H9 (cell line): ENCODE results near the gene GRIK4. TPM values are rescaled to one million over a fixed set of nuclear protein-coding genes. Genes with fewer than 3 reads are reported as not detected.

Experiments used
- DNase-seq: peaks from one replicate; pipeline ENCODE4 v3.0.0-alpha.2; 2017
- H2AFZ ChIP-seq: one replicate; pipeline ENCODE4 v1.6.1; 2013; ENCODE audit warnings: mild to moderate bottlenecking, low read length, control low read depth, moderate library complexity
- H2AK5ac ChIP-seq: 2 replicates; pipeline ENCODE4 v1.6.1; 2013; ENCODE audit warnings: low read length, control low read depth, mixed read lengths; ENCODE audit not compliant: insufficient read length
- H2BK120ac ChIP-seq: one replicate; pipeline ENCODE4 v1.6.1; 2013; ENCODE audit warnings: low read depth, mild to moderate bottlenecking, low read length, control low read depth, inconsistent platforms; ENCODE audit not compliant: poor library complexity, severe bottlenecking
- H2BK12ac ChIP-seq: 2 replicates; pipeline ENCODE4 v1.6.1; 2013; ENCODE audit warnings: low read length, control low read depth, mixed read lengths, low read depth; ENCODE audit not compliant: insufficient read length
- H2BK15ac ChIP-seq: 2 replicates; pipeline ENCODE4 v1.6.1; 2013; ENCODE audit warnings: low read depth, low read length, control low read depth
- H2BK20ac ChIP-seq: one replicate; pipeline ENCODE4 v1.6.1; 2013; ENCODE audit warnings: low read depth, mild to moderate bottlenecking, low read length, control low read depth, inconsistent platforms; ENCODE audit not compliant: poor library complexity, severe bottlenecking
- H2BK5ac ChIP-seq: 2 replicates; pipeline ENCODE4 v1.6.1; 2013; ENCODE audit warnings: low read length, control low read depth, mixed read lengths; ENCODE audit not compliant: insufficient read length
- H3K14ac ChIP-seq: 2 replicates; pipeline ENCODE4 v1.6.1; 2013; ENCODE audit warnings: low read length, control low read depth; ENCODE audit not compliant: insufficient read depth
- H3K18ac ChIP-seq: 2 replicates; pipeline ENCODE4 v1.6.1; 2013; ENCODE audit warnings: low read depth, mild to moderate bottlenecking, mixed read lengths, low read length, control low read depth; ENCODE audit not compliant: insufficient read length
- H3K23ac ChIP-seq: 2 replicates; pipeline ENCODE4 v1.6.1; 2013; ENCODE audit warnings: low read length, control low read depth, mixed read lengths, low read depth; ENCODE audit not compliant: insufficient read length
- H3K23me2 ChIP-seq: 2 replicates; pipeline ENCODE4 v1.6.1; 2013; ENCODE audit warnings: low read depth, mild to moderate bottlenecking, mixed read lengths, low read length, control low read depth; ENCODE audit not compliant: insufficient read length, poor library complexity, severe bottlenecking
- H3K27ac ChIP-seq: 2 replicates; pipeline ENCODE4 v1.5.1; 2013; ENCODE audit warnings: low read length, control low read depth, mixed read lengths, low read depth; ENCODE audit not compliant: insufficient read length
- H3K27me3 ChIP-seq: 2 replicates; pipeline ENCODE4 v1.6.1; 2013; ENCODE audit warnings: low read length, control low read depth, inconsistent platforms; ENCODE audit not compliant: insufficient read depth
- H3K4ac ChIP-seq: 2 replicates; pipeline ENCODE4 v1.6.1; 2013; ENCODE audit warnings: low read depth, mild to moderate bottlenecking, control low read depth, inconsistent platforms, low read length, moderate library complexity
- H3K4me1 ChIP-seq: 2 replicates; pipeline ENCODE4 v1.6.1; 2013; ENCODE audit warnings: low read length, control low read depth, inconsistent platforms; ENCODE audit not compliant: insufficient read depth
- H3K4me2 ChIP-seq: 2 replicates; pipeline ENCODE4 v1.6.1; 2013; ENCODE audit warnings: low read length, control low read depth, mixed read lengths; ENCODE audit not compliant: insufficient read length, insufficient read depth
- H3K56ac ChIP-seq: 2 replicates; pipeline ENCODE4 v1.6.1; 2013; ENCODE audit warnings: low read depth, mild to moderate bottlenecking, mixed read lengths, low read length, control low read depth; ENCODE audit not compliant: insufficient read length
- H3K79me1 ChIP-seq: 2 replicates; pipeline ENCODE4 v1.6.1; 2013; ENCODE audit warnings: low read depth, mild to moderate bottlenecking, moderate library complexity, low read length, control low read depth, inconsistent platforms; ENCODE audit not compliant: insufficient read depth, poor library complexity, severe bottlenecking
- H3K79me2 ChIP-seq: 2 replicates; pipeline ENCODE4 v1.6.1; 2013; ENCODE audit warnings: low read length, control low read depth, inconsistent platforms; ENCODE audit not compliant: insufficient read depth
- H3K9ac ChIP-seq: 2 replicates; pipeline ENCODE4 v1.6.1; 2013; ENCODE audit warnings: low read length, control low read depth, mixed read lengths; ENCODE audit not compliant: insufficient read length; ENCODE audit errors: extremely low read depth
- H3K9me3 ChIP-seq: one replicate; pipeline ENCODE4 v1.6.1; 2013; ENCODE audit warnings: low read depth, low read length, inconsistent platforms; ENCODE audit not compliant: control insufficient read depth
- H3T11ph ChIP-seq: one replicate; pipeline ENCODE4 v1.6.1; 2013; ENCODE audit warnings: mild to moderate bottlenecking, low read length, control low read depth, inconsistent platforms
- H4K20me1 ChIP-seq: one replicate; pipeline ENCODE4 v1.6.1; 2013; ENCODE audit not compliant: control insufficient read depth, insufficient read length, insufficient read depth
- H4K5ac ChIP-seq: 2 replicates; pipeline ENCODE4 v1.6.1; 2013; ENCODE audit warnings: low read depth, mild to moderate bottlenecking, mixed read lengths, low read length, control low read depth; ENCODE audit not compliant: insufficient read length
- H4K8ac ChIP-seq: replicated peaks from 2 replicates; pipeline ENCODE4 v1.6.1; 2013; ENCODE audit warnings: low read length, control low read depth, mixed read lengths, low read depth; ENCODE audit not compliant: insufficient read length
- H4K91ac ChIP-seq: 2 replicates; pipeline ENCODE4 v1.6.1; 2013; ENCODE audit warnings: low read depth, mild to moderate bottlenecking, moderate library complexity, mixed read lengths, low read length, control low read depth; ENCODE audit not compliant: insufficient read length
- H3K27ac Mint-ChIP-seq, 3 experiments: 2 replicates in 2 of 3; 3 replicates in 1 of 3; pipeline ENCODE4 v1.8.0; 2020 to 2021; ENCODE audit warnings: mixed read lengths in 3 of 3, mild to moderate bottlenecking in 1 of 3, moderate library complexity in 1 of 3
- H3K27me3 Mint-ChIP-seq: 2 replicates; pipeline ENCODE4 v1.8.0; 2021; ENCODE audit warnings: low read depth, mild to moderate bottlenecking, moderate library complexity, mixed read lengths
- H3K36me3 Mint-ChIP-seq, 3 experiments: 2 replicates in 2 of 3; 3 replicates in 1 of 3; pipeline ENCODE4 v1.8.0; 2020 to 2021; ENCODE audit warnings: low read depth in 3 of 3, mixed read lengths in 3 of 3; ENCODE audit not compliant: insufficient read depth in 1 of 3
- H3K4me1 Mint-ChIP-seq, 2 experiments: 2 replicates each; pipeline ENCODE4 v1.8.0; 2020; ENCODE audit warnings: mixed read lengths in 2 of 2
- H3K4me3 Mint-ChIP-seq, 2 experiments: 2 replicates in 1 of 2; 3 replicates in 1 of 2; pipeline ENCODE4 v1.8.0; 2020 to 2021; ENCODE audit warnings: mild to moderate bottlenecking in 2 of 2, mixed read lengths in 2 of 2, moderate library complexity in 1 of 2
- H3K9me3 Mint-ChIP-seq, 2 experiments: 2 replicates in 1 of 2; 3 replicates in 1 of 2; pipeline ENCODE4 v1.8.0; 2020; ENCODE audit warnings: mild to moderate bottlenecking in 2 of 2, mixed read lengths in 2 of 2, moderate library complexity in 1 of 2
- CTCF ChIP-seq: fragments of 200-600 bp; sonication (generic); conservative IDR thresholded peaks from 3 replicates; pipeline ENCODE4 v1.8.0; 2021; ENCODE audit warnings: antibody characterized with exemption, mild to moderate bottlenecking
- WGBS: extraction: QIAGEN DNeasy Blood & Tissue Kit; methylation state at CpG from one replicate; pipeline ENCODE4 v1.1.7; 2013; ENCODE audit warnings: missing lambda C conversion rate, low lambda C conversion rate, mixed read lengths; ENCODE audit not compliant: insufficient read length; ENCODE audit errors: extremely low coverage; 5-methylcytosine and 5-hydroxymethylcytosine counted together
- total RNA-seq: library from RNA; stranded (reverse); gene quantifications from 2 replicates; pipeline ENCODE4 v1.2.1, GENCODE V29; 2021

The GRIK4 gene
- total RNA-seq, 1 experiment from 2014 or later, result 2.3 TPM

GRCh38 chr11:120703358-120704152 lies 192.0 kb downstream of the GRIK4 start:
- Histone ChIP-seq H3K23me2 (peaks cover 6% of the 10 kb centered on the region), H4K5ac (no peak overlapping the region), H2BK120ac (no peak overlapping the region), H3K4ac (no peak overlapping the region), H2AK5ac (no peak overlapping the region), H4K91ac (no peak overlapping the region), H3T11ph (no peak overlapping the region), H2BK20ac (no peak overlapping the region), H4K20me1 (no peaks in the 10 kb centered on the region), H3K14ac (no peak overlapping the region), H2BK12ac (no peak overlapping the region), H3K9ac (no peak overlapping the region), H2BK15ac (no peak overlapping the region), H3K9me3 (no peaks in the 10 kb centered on the region), H3K27ac (no peak overlapping the region), H3K23ac (no peak overlapping the region), H2AFZ (no peak overlapping the region), H4K8ac (no peak overlapping the region), H3K79me1 (no peaks in the 10 kb centered on the region), H3K4me2 (no peak overlapping the region), H2BK5ac (no peak overlapping the region), H3K4me1 (no peaks in the 10 kb centered on the region), H3K56ac (no peak overlapping the region), H3K27me3 (no peaks in the 10 kb centered on the region), H3K79me2 (no peaks in the 10 kb centered on the region), H3K18ac (no peak overlapping the region)
- DNase-seq, result no peak
- H3K4me1 Mint-ChIP-seq, result peaks cover 0 to 7% of the 10 kb centered on the region in 2 experiments; a peak in 2 of 4 replicates
- no CpG with 5 or more reads among the region's 9 CpGs for WGBS
- peaks cover 0 to 9% of the 10 kb centered on the region in 2 experiments; a peak in 3 of 5 replicates for H3K9me3 Mint-ChIP-seq
- peaks cover 2 to 4% (median 3%) of the 10 kb centered on the region in 3 experiments; a peak in 2 of 7 replicates for H3K36me3 Mint-ChIP-seq
- H3K4me3 Mint-ChIP-seq, result no peak overlapping the region
- H3K27ac Mint-ChIP-seq, result no peak overlapping the region
- peaks cover 8% of the 10 kb centered on the region for H3K27me3 Mint-ChIP-seq
- TF ChIP-seq CTCF, result no peak
